HS-27A (cell line): Measurements from ENCODE around the gene RILPL2.
"Not testable (repeated sequence)": the region's sequence is repeated elsewhere in the genome, so short reads cannot be mapped to it uniquely, and the experiment has no call there.

Source experiments
- DNase-seq: peaks from one replicate; pipeline ENCODE4 v3.0.0-alpha.2; 2012; ENCODE audit warnings: low read depth, missing footprints

The RILPL2 gene

DNA sequence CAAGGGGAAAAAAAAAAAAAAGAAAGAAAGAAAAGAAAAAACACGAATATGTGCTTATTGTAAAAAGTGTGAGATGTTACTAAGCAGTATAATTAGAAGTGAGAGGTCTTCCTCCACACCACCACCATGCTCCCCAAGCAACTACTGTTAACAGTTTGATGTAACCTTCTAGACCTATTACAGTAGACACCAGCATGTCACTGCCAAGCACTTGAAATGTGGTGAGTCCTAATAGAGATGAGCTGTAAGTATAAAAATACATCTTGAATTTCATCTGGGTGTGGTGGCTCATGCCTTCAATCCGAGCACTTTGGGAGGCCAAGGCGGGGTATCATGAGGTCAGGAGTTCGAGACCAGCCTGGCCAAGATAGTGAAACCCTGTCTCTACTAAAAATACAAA is 13.4 kb upstream of the RILPL2 start:
- no peak for DNase-seq

DNA sequence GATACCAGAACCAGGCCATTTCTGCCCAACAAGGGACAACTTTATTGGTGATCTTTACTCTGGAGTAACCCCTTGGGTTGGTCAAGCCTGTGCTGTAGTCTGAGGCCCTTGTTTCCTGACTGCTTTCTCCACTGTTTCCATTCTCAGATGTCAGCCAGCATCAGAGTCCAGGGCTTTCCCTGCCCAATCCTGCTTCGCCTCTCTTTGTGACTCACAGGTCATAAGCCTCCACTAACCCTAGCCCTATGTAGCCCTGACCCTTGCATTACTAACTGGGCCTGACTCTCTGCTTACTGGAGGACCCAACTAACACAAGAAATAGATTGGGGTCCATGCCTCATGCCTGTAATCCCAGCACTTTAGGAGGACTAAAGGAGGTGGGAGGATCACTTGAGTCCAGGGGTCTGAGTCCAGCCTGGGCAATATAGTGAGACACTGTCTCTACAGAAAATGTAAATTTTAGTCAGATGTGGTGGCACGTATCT is 12.8 kb upstream of the RILPL2 start:
- DNase-seq = no peak

DNA sequence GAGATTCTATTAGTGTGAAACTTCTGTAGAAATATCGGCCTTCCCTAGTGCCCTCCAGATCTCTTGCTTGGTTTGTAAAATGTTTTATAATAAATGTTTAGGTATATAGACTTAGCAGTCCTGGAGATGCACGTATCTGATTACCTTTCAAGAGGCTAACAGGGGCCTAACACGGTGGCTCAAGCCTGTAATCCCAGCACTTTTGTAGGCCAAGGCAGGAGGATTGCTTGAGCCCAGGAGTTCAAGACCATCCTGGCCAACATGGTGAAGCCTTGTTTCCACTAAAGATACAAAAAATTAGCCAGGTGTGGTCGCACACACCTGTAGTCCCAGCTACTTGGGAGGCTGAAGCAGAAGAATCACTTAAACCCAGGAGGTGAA is 9.8 kb upstream of the RILPL2 start:
- DNase-seq = no peak

DNA sequence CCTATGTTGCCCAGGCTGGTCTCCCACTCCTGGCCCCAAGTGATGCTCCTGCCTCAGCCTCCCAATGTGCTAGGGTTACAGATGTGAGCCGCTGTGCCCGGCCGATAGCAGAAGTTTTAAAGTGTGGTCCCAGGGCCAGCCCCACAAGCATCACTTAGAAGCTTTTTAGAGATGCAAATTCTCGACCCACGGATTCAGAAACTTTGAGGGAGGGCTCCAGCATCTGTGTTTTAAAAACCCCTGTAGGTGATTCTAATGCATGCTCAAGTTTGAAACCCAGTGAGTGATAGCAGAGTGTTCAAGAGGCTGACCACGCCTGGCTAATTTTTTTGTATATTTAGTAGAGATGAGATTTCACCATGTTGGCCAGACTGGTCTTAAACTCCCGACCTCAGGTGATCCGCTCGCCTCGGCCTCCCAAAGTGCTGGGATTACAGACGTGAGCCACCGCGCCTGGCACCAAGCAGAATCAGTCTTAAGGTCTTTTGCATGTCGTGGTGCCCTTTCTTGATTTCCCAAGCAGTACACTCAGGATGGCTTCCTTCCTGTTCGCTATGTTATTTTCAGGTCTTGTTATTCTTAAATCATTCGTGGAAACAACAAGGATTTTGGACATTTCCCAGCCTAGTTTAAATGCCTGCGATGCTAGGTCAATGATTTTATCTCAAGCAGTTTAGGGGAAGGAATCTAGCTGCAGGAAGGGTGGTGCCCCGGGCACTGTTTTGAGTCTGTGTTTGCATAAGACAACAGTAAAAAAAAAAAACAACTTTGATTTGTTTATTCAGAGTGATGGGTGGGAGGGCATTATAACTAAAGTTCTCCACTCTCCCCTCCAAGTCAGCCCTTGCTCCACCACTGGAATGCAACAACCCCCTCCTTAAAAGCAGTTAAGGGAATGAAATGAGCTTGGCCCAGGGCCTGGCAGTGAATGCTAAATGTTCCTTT is 9.2 kb upstream of the RILPL2 start:
- DNase-seq = no peak

GRCh38 chr12:123444092-123445026 is 7.9 kb upstream of the RILPL2 start:
- DNase-seq = no peak

DNA sequence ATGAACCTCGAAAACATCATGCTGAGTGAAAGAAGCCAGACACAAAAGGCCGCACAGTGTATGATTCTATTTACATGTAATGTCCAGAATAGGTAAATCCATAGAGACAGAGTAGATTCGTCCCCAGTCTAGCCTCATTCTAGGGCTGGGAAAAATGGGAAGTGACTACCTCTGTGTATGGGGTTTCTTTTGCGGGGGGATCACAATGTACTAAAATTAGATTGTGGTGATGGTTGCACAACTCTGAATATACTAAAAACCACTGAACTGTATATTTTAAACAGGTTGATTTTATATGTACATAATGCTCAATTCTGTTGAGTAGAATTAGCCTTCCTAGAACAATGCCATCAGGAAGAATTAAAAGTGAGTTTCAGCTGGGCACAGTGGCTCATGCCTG is 6.3 kb upstream of the RILPL2 start:
- DNase-seq = no peak

DNA sequence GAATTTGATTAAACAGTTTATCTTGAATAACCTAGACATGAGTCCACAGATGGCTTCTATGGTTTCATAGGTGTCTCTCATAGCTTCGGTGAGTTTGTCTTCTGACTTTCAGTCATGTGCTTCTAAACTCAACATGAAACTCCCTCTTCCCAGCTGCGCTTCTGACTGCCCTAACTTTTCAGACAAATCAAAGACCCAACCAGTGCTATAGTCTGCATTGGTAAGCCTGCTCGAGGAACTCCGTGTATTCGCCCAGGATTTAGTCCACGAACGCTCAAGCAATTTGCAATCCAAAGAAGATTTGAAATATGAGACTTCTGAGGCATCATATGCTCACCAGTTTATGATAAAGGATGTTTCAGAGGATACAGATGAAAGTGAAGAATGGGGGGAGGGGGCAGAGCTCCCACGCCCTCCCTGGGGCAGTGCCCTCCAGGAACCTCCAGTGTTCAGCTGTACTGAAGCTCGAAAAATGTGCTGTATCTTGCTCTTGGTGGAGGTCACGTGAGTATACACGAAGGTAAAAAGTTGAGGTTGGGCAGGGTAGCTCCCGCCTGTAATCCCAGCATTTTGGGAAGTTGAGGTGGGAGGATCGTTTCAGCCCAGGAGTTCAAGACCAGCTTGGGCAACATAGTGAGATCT is 5.2 kb upstream of the RILPL2 start:
- DNase-seq = no peak

DNA sequence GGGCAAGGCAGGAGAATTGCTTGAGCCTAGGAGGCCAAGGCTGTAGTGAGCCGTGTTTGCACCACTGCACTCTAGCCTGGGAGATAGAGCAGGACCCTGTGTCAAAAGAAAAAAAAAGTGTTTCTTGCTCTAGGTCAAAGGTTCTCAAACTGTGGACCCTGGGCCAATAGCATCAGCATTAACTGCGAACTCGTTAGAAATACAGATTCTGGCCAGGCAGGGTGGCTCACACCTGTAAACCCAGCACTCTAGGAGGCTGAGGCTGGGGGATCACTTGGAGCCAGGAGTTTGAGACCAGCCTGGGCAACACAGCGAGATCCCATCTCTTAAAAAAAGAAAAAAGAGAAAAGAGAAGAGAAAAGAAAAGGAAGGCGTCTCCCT is 858 bp downstream of the RILPL2 start:
- DNase-seq = no peak

- DNase-seq = no peak
Measured at GRCh38 chr12:123433615-123434014, 2.9 kb downstream of the RILPL2 start.

GRCh38 chr12:123431951-123432817 is 4.3 kb downstream of the RILPL2 start:
- not testable (repeated sequence) for DNase-seq

- DNase-seq = not testable (repeated sequence)
Measured at GRCh38 chr12:123429101-123429500, 7.4 kb downstream of the RILPL2 start.

GRCh38 chr12:123428591-123428990 is 7.9 kb downstream of the RILPL2 start:
- no peak for DNase-seq

GRCh38 chr12:123427036-123427769 is 9.3 kb downstream of the RILPL2 start:
- no peak for DNase-seq

DNA sequence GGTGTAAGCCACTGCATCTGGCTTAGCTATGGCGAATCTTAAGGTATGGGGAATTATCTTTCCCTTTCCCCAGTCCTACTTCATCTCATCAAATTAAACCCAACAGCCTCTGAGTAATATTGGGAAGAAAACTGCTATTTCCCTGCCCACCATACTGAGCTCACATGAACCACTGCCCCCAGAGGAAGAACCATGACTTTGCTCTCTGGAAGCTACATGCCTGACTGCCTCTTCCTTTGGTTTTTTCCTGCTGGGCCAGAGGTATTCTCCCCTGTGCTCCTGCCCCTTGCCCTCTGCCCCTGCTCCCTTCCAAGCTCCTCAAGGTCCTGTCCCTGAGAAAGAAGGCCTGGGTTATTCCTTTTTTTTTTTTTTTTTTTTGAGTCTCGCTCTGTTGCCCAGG is 15.2 kb downstream of the RILPL2 start:
- DNase-seq = no peak

DNA sequence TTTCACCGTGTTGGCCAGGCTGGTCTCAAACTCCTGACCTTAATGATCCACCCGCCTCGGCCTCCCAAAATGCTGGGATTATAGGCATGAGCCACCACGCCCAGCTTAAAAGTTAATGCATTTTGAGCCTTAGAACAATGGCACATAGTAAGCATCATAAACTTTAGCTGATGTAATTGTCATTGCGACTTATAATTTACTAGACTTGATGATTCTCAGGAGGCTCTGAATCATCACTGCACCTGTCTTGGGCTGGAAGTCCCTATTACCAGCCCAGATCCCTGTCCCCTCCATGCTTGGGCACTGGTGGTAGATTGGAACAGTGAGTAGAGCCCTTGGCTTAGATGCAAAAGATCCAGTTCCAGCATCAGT is 26.5 kb downstream of the RILPL2 start:
- no peak for DNase-seq

- DNase-seq = not testable (repeated sequence)
Measured at GRCh38 chr12:123409284-123410040, 27.0 kb downstream of the RILPL2 start.

- not testable (repeated sequence) for DNase-seq
Measured at GRCh38 chr12:123408619-123409018, 27.9 kb downstream of the RILPL2 start.

DNA sequence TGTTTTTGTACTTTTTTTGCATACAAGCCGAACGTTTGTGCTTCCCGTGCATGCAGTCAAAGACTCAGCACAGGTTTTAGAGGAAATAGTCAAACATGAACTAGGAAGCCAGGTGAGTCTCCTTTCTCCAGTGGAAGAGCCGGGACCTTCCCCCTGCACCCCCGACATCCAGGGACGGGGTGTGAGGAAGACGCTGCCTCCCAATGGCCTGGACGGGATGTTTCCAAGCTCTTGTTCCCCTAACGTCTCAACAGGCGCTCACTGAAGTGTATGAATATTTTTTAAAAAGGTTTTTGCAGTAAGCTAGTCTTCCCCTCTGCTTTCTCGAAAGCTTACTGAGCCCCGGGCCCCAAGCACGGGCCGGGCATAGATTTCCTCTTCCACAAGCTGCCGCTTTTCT is 28.6 kb downstream of the RILPL2 start:
- not testable (repeated sequence) for DNase-seq

GRCh38 chr12:123407269-123407668 is 29.2 kb downstream of the RILPL2 start:
- DNase-seq = not testable (repeated sequence)

DNA sequence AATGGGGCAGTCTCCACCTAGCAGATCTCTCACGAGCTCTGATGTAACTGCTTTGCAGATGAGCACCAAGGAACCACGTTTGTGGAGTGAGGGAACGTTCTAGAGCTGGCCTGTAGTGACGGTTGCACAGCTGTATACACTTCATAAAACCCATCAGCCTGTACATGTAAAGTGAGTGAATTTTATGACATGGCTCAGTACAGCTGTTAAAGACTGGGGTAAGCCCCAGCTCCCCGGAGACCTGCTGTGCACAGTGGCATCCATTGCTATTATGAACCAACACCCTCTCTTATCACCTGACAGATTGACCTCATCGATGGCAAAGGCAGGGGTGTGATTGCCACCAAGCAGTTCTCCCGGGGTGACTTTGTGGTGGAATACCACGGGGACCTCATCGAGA is 31.9 kb downstream of the RILPL2 start:
- DNase-seq = no peak
